Activated naive CD4-positive, alpha-beta T cell treated with anti-CD3 and anti-CD28 coated beads for 36 hours (primary cell): ENCODE data around the gene EIF5. TPM values are rescaled to one million over a fixed set of nuclear protein-coding genes. Genes with fewer than 3 reads are reported as not detected.

Experiments used
- CTCF ChIA-PET: fragments of 350-600 bp; sonication (Branson Sonifier 250); formaldehyde crosslinking; loops from one replicate; lab custom pipeline; 2021; ENCODE audit warnings: antibody characterized with exemption; lab: Charles Lee
- DNase-seq: peaks from one replicate; pipeline ENCODE4 v3.0.0-alpha.2; 2020
- H3K27ac Mint-ChIP-seq: one replicate; pipeline ENCODE4 v1.8.0; 2021; ENCODE audit warnings: mild to moderate bottlenecking, mixed read lengths
- H3K27me3 Mint-ChIP-seq: one replicate; pipeline ENCODE4 v1.8.0; 2021; ENCODE audit warnings: low read depth, mixed read lengths
- H3K36me3 Mint-ChIP-seq: one replicate; pipeline ENCODE4 v1.8.0; 2021; ENCODE audit warnings: low read depth, mixed read lengths
- H3K4me1 Mint-ChIP-seq: one replicate; pipeline ENCODE4 v1.8.0; 2021; ENCODE audit warnings: low read depth, mixed read lengths
- H3K4me3 Mint-ChIP-seq: one replicate; pipeline ENCODE4 v1.8.0; 2021; ENCODE audit warnings: mild to moderate bottlenecking, moderate library complexity, mixed read lengths
- H3K9me3 Mint-ChIP-seq: one replicate; pipeline ENCODE4 v1.8.0; 2021; ENCODE audit warnings: mixed read lengths
- intact Hi-C: fragments of 100-400 bp; cut with micrococcal nuclease; formaldehyde crosslinking; loops from one replicate; pipeline ENCODE4 v1.15.1; 2023
- total RNA-seq, 2 experiments: library from RNA; stranded (reverse); gene quantifications; one replicate each; pipeline ENCODE4 v1.2.3, GENCODE V29; 2021

EIF5 gene
- total RNA-seq, 2 experiments from 2014 or later: 117 to 121 TPM

- intact Hi-C loops: no loop called here
- H3K4me1 Mint-ChIP-seq: peaks cover 69% of the 10 kb centered on the region
- H3K27me3 Mint-ChIP-seq: no peaks in the 10 kb centered on the region
- H3K9me3 Mint-ChIP-seq: no peaks in the 10 kb centered on the region
- no peaks in the 10 kb centered on the region for H3K36me3 Mint-ChIP-seq
- no peak overlapping the region for H3K4me3 Mint-ChIP-seq
- CTCF ChIA-PET: interaction anchor here (0.5 to 5.4 kb wide), 17 partner anchors 9 to 499 kb away, joined by 3 to 44 read pairs (median 3); no protein-coding TSS in a partner anchor
- no peak for DNase-seq
- no peak overlapping the region for H3K27ac Mint-ChIP-seq
These were observed 59.0 kb downstream of the EIF5 start for GRCh38 chr14:103393070-103393469.

DNA sequence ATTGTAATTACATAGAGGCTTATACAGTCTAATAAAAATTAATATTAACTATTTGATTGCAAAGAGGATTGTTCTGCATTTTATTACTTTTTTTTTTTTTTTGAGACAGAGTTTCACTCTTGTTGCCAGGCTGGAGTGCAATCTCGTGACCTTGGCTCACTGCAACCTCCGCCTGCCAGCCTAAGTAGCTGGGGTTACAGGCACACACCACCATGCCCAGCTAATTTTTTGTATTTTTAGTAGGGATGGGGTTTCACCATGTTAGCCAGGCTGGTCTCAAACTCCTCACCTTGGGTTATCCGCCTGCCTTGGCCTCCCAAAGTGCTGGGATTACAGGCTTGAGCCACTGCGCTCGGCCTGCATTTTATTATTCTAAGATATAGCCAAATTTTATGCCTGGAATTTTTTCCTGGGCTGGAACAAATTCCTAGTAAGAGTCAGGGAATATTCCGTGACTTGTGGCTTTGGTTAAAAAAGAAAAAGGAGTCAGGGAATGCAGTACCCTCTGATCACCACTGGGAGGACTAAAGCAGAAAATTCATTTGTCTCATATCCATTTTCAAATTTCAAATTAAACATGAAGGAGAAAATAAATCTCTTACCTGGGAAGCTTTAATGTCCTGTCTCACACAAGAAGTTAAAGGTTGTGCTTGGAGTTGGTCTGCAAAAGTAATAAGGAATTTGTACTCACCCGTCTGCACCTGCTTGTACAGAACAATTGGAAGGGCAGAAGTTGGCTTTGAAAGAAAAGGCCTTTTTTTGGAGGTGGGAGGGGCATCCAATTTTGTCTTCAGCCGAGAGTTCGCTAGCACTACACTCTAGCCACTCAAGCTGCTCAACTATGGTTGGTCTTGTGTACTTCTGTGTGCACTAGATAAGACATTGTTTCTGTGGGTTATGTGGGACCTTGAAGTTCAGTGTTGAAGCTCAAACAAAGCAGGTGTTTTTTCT, 59.9 kb downstream of the EIF5 start:
- Mint-ChIP-seq H3K27me3 (no peaks in the 10 kb centered on the region), H3K4me3 (peak overlapping the region; percentile 27), H3K27ac (no peak overlapping the region), H3K4me1 (peaks cover 68% of the 10 kb centered on the region), H3K9me3 (no peaks in the 10 kb centered on the region), H3K36me3 (peaks cover 2% of the 10 kb centered on the region)
- DNase-seq: no peak
- CTCF ChIA-PET: interaction anchor here (0.7 to 5.4 kb wide), 13 partner anchors 10 to 81 kb away, joined by 3 to 44 read pairs (median 4); no protein-coding TSS in a partner anchor
- intact Hi-C loops: loop anchor here (1.0 kb wide), 1 partner anchor 8 kb away; no protein-coding TSS in a partner anchor

Other genes starting within 250 kb of the EIF5 start
- not detected for gene EXOC3L4, start 239.5 kb upstream of the EIF5 start, total RNA-seq
- under 1 TPM; 0.12 to 0.60 TPM for gene TNFAIP2, start 210.8 kb upstream of the EIF5 start, total RNA-seq
- gene MARK3, start 51.2 kb downstream of the EIF5 start, total RNA-seq: 10 to 100 TPM; 62.2 to 64.7 TPM
- 1 to 10 TPM; 3.8 to 4.9 TPM for gene CKB, start 188.6 kb downstream of the EIF5 start, total RNA-seq
- gene TRMT61A, start 195.0 kb downstream of the EIF5 start, total RNA-seq: 1 to 10 TPM; 6.6 to 6.7 TPM
- gene BAG5, start 228.4 kb downstream of the EIF5 start, total RNA-seq: 10 to 100 TPM; 15.5 to 16.6 TPM
- 10 to 100 TPM; 36.8 to 48.4 TPM for gene COA8, start 228.7 kb downstream of the EIF5 start, total RNA-seq